HepG2 (cell line): ENCODE results near the gene PCIF1. TPM values are rescaled to one million over a fixed set of nuclear protein-coding genes. Genes with fewer than 3 reads are reported as not detected.
A peak's percentile ranks its signal among the peaks of the same experiment; 100 is the strongest.

Experiments
- FOSL1 ChIP-seq: sonication (generic); formaldehyde crosslinking; IDR thresholded peaks from 2 replicates; pipeline ENCODE4 v1.9.0; 2021; ENCODE audit warnings: missing genetic modification reagents, borderline replicate concordance
- HES4 ChIP-seq: sonication (generic); formaldehyde crosslinking; IDR thresholded peaks from 2 replicates; pipeline ENCODE4 v1.9.0; 2021; ENCODE audit warnings: mild to moderate bottlenecking, missing genetic modification reagents, borderline replicate concordance
- KMT2A ChIP-seq: sonication (generic); formaldehyde crosslinking; IDR thresholded peaks from 2 replicates; pipeline ENCODE4 v1.4.0; 2020; ENCODE audit warnings: missing genetic modification reagents
- LRRFIP1 ChIP-seq: sonication (generic); formaldehyde crosslinking; conservative IDR thresholded peaks from 2 replicates; pipeline ENCODE4 v1.4.0; 2020; ENCODE audit warnings: missing genetic modification reagents
- PAXIP1 ChIP-seq: sonication (generic); formaldehyde crosslinking; conservative IDR thresholded peaks from 2 replicates; pipeline ENCODE4 v1.4.0; 2020; ENCODE audit warnings: mild to moderate bottlenecking, missing genetic modification reagents, moderate library complexity
- SIX1 ChIP-seq: sonication (generic); formaldehyde crosslinking; IDR thresholded peaks from 2 replicates; pipeline ENCODE4 v1.4.0; 2020; ENCODE audit warnings: missing genetic modification reagents, borderline replicate concordance
- SP140L ChIP-seq: sonication (generic); formaldehyde crosslinking; IDR thresholded peaks from 2 replicates; pipeline ENCODE4 v1.4.0; 2020; ENCODE audit warnings: missing genetic modification reagents, borderline replicate concordance
- TBX3 ChIP-seq: fragments of 450-650 bp; IDR thresholded peaks from 2 replicates; pipeline ENCODE4 v1.6.1; 2017; ENCODE audit warnings: antibody characterized with exemption, mild to moderate bottlenecking, inconsistent platforms, borderline replicate concordance
- TEAD3 ChIP-seq: optimal IDR thresholded peaks from 2 replicates; pipeline ENCODE3; 2016; ENCODE audit warnings: borderline replicate concordance
- ZBTB25 ChIP-seq: IDR thresholded peaks from 2 replicates; pipeline ENCODE4 v1.6.1; 2018; ENCODE audit warnings: missing genetic modification reagents
- ZC3H13 ChIP-seq: sonication (generic); formaldehyde crosslinking; IDR thresholded peaks from 2 replicates; pipeline ENCODE4 v1.8.1; 2023; ENCODE audit warnings: mild to moderate bottlenecking, missing genetic modification reagents, moderate library complexity
- ZFP36L2 ChIP-seq: sonication (generic); formaldehyde crosslinking; IDR thresholded peaks from 2 replicates; pipeline ENCODE4 v1.4.0; 2020; ENCODE audit warnings: missing genetic modification reagents
- ZNF101 ChIP-seq: sonication (generic); formaldehyde crosslinking; IDR thresholded peaks from 2 replicates; pipeline ENCODE4 v1.4.0; 2020; ENCODE audit warnings: mild to moderate bottlenecking, low read depth, missing genetic modification reagents, borderline replicate concordance
- ZNF24 ChIP-seq: fragments of 450-650 bp; IDR thresholded peaks from 2 replicates; pipeline ENCODE4 v1.6.1; 2017; ENCODE audit warnings: antibody characterized with exemption, mild to moderate bottlenecking
- ZNF382 ChIP-seq: sonication (generic); formaldehyde crosslinking; IDR thresholded peaks from 2 replicates; pipeline ENCODE4 v1.5.0; 2020; ENCODE audit warnings: missing genetic modification reagents, mild to moderate bottlenecking, borderline replicate concordance
- ZNF513 ChIP-seq: sonication (generic); formaldehyde crosslinking; conservative IDR thresholded peaks from 2 replicates; pipeline ENCODE4 v1.5.0; 2020; ENCODE audit warnings: missing genetic modification reagents
- ZNF530 ChIP-seq: sonication (generic); formaldehyde crosslinking; IDR thresholded peaks from 2 replicates; pipeline ENCODE4 v1.5.0; 2020; ENCODE audit warnings: low read depth, mild to moderate bottlenecking, missing genetic modification reagents
- ZNF558 ChIP-seq: sonication (generic); formaldehyde crosslinking; IDR thresholded peaks from 2 replicates; pipeline ENCODE4 v1.9.0; 2022; ENCODE audit warnings: mild to moderate bottlenecking, missing genetic modification reagents, borderline replicate concordance
- ZNF772 ChIP-seq: sonication (generic); formaldehyde crosslinking; IDR thresholded peaks from 2 replicates; pipeline ENCODE4 v1.5.0; 2020; ENCODE audit warnings: mild to moderate bottlenecking, missing genetic modification reagents
- ZNF841 ChIP-seq: sonication (generic); formaldehyde crosslinking; IDR thresholded peaks from 2 replicates; pipeline ENCODE4 v1.8.1; 2023; ENCODE audit warnings: missing genetic modification reagents, borderline replicate concordance
- ZSCAN20 ChIP-seq: sonication (generic); formaldehyde crosslinking; IDR thresholded peaks from 2 replicates; pipeline ENCODE4 v1.4.0; 2020; ENCODE audit warnings: missing genetic modification reagents, mild to moderate bottlenecking, borderline replicate concordance
- polyA plus RNA-seq, 8 experiments: library from polyadenylated mRNA; depleted of rRNA in 3 of 8; stranded (reverse) in 7 of 8; unstranded in 1 of 8; fragments of >200 nt; fragmentation: Illumina TruSeq in 4 of 8; extraction: Trizol in 4 of 8; gene quantifications; 2 replicates each; pipeline versions ENCODE4 v1.2.1 to v1.2.3, GENCODE V29; 2011 to 2016; ENCODE audit warnings: low read depth in 4 of 8, missing spikeins in 1 of 8, mixed read lengths in 1 of 8; ENCODE audit not compliant: insufficient read depth in 1 of 8
- total RNA-seq, 5 experiments: library from RNA; depleted of rRNA; stranded (reverse); fragments of >200 nt; fragmentation: Illumina TruSeq; extraction: Trizol; gene quantifications; 2 replicates each; pipeline ENCODE4 v1.2.3, GENCODE V29; 2016; ENCODE audit warnings: low read depth in 1 of 5

The PCIF1 gene
- total and polyA plus RNA-seq, 2 of the 13 experiments (the other 11 are each of a cell fraction or from before 2014, with no cell fraction given): 20.9 to 24.4 TPM

- no peak for TF ChIP-seq ZNF841
- TF ChIP-seq ZNF530 (CRISPR knock-in tag): no peak
- TF ChIP-seq SP140L (CRISPR knock-in tag): no peak
- TF ChIP-seq ZBTB25 (CRISPR knock-in tag): no peak
- no peak for TF ChIP-seq ZNF558 (CRISPR knock-in tag)
- no peak for TF ChIP-seq ZFP36L2
- 0 out of 2 replicates have a peak, but pooled peaks have one; percentile 51 for TF ChIP-seq HES4 (CRISPR knock-in tag)
- no peak for TF ChIP-seq ZNF24
- no peak for TF ChIP-seq ZNF772
- TF ChIP-seq FOSL1 (CRISPR knock-in tag): no peak
- no peak for TF ChIP-seq ZC3H13 (CRISPR knock-in tag)
- TF ChIP-seq LRRFIP1 (CRISPR knock-in tag): no peak
- TF ChIP-seq SIX1 (CRISPR knock-in tag): no peak
- TF ChIP-seq TEAD3 (CRISPR knock-in tag): peak; percentile 19
- TF ChIP-seq ZNF382: no peak
- no peak for TF ChIP-seq ZSCAN20 (CRISPR knock-in tag)
- no peak for TF ChIP-seq KMT2A (CRISPR knock-in tag)
- TF ChIP-seq PAXIP1: no peak
- TF ChIP-seq ZNF513 (CRISPR knock-in tag): no peak
- no peak for TF ChIP-seq ZNF101 (CRISPR knock-in tag)
- TF ChIP-seq TBX3: no peak
Observed at GRCh38 chr20:45904583-45905504, 29.6 kb upstream of the PCIF1 start (continued).
